Esophagus mucosa (tissue), 1 donor: ENCODE results near the gene HIGD2B. TPM values are rescaled to one million over a fixed set of nuclear protein-coding genes. Genes with fewer than 3 reads are reported as not detected.
"Not testable (repeated sequence)": the region's sequence is repeated elsewhere in the genome, so short reads cannot be mapped to it uniquely, and the experiment has no call there.

Experiments
- ATAC-seq: fragments of 200-7000 bp; cut with Tn5 transposase; one replicate; pipeline ENCODE4 v1.9.1; 2020
- total RNA-seq: library from RNA; stranded (reverse); gene quantifications from one replicate; pipeline ENCODE4 v1.2.4, GENCODE V29; 2023
- donor health status: DM: yes; HTN: yes; CAD: no.

Gene HIGD2B
- total RNA-seq, 1 donor from 2014 or later = not detected

- ATAC-seq = no peak
Observed at GRCh38 chr15:72671525-72671924, 14.5 kb downstream of the HIGD2B start.

GRCh38 chr15:72670656-72671352 lies 15.2 kb downstream of the HIGD2B start:
- ATAC-seq = peak; percentile 87

- not testable (repeated sequence) for ATAC-seq
Observed at GRCh38 chr15:72669803-72670202, 16.2 kb downstream of the HIGD2B start.

GRCh38 chr15:72665706-72666105 lies 20.3 kb downstream of the HIGD2B start:
- ATAC-seq = not testable (repeated sequence)

- ATAC-seq = not testable (repeated sequence)
Observed at GRCh38 chr15:72663931-72664330, 22.1 kb downstream of the HIGD2B start.

GRCh38 chr15:72661081-72661480 lies 24.9 kb downstream of the HIGD2B start:
- ATAC-seq = not testable (repeated sequence)

DNA sequence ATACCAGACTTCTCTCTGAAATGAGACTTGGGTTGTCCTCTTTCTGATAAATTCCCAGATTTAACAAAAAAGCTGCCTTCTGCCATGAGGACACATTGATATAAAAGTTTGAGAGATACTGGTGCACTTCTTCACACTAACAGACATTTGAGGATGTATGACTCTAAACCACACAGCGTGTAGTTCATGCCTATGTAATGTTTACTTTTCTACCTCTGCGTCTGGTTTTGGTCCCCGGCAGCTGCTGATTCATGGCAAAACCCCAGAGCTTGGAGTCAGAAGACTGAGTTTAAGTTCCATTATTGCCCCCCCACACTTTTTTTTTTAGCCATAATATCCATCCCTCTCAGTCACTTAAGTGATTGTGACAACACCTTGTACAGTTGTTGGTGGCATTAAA lies 30.0 kb downstream of the HIGD2B start:
- ATAC-seq = not testable (repeated sequence)

GRCh38 chr15:72654397-72654796 lies 31.6 kb downstream of the HIGD2B start, which contains the start of gene GOLGA6B:
GOLGA6B (plus strand) TSS chr15:72654697; CDS start chr15:72654738, 41 bp downstream.
- not testable (repeated sequence) for ATAC-seq

- not testable (repeated sequence) for ATAC-seq
Observed at GRCh38 chr15:72648631-72649253, 37.2 kb downstream of the HIGD2B start.

DNA sequence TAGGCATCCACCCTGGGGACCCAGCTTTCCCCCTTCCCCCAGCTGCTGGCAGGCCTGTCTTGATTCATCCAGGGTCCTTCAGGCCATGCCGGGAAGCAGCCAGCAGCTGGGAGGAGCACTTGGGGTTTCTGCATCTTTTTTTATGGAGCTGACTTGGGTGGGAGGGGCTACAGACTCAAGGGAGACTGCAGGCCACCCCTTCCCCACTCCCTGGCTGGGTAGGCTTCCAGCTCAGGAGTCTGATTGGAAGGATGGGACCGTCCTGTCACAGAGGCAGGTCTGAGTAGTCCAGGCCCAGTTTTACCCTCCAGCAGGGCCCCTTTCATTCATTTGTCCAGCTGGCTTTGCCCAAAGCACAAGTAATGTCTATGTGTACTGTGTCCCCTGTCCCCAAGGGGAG lies 43.7 kb downstream of the HIGD2B start:
- not testable (repeated sequence) for ATAC-seq

DNA sequence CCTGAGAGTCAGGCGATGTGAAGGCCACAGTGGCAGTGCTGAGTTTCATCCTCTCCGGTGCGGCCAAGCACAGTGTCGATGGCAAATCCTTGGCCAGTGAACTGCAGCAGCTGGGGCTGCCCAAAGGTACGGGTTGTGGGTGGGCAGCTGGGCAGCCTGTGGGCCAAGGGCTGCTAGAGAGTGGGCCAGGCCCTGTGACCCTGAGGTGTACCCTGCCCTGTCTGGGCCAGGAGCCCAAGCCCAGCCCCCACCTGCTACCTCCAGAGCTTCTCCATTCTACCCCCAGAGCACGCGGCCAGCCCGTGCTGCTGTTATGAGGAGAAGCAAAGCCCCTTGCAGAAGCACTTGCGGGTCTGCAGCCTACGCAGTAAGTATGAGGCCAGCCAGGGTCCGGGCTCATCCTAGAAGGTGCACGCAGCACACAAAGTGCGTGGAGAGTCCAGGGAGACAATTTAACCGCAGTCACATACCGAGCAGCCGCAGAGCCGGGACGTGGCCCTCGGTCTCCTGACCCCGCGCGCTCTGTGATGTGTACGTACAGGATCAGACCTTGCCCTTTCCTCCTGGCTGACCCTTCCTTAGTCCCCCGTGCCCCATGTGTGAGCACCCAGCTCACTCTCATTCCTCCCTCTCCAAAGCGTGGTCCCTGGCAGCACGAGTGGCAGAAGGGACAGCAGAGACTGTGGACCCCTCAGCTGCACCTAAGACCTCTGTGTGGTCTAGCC lies 46.1 kb downstream of the HIGD2B start:
- ATAC-seq = not testable (repeated sequence)

DNA sequence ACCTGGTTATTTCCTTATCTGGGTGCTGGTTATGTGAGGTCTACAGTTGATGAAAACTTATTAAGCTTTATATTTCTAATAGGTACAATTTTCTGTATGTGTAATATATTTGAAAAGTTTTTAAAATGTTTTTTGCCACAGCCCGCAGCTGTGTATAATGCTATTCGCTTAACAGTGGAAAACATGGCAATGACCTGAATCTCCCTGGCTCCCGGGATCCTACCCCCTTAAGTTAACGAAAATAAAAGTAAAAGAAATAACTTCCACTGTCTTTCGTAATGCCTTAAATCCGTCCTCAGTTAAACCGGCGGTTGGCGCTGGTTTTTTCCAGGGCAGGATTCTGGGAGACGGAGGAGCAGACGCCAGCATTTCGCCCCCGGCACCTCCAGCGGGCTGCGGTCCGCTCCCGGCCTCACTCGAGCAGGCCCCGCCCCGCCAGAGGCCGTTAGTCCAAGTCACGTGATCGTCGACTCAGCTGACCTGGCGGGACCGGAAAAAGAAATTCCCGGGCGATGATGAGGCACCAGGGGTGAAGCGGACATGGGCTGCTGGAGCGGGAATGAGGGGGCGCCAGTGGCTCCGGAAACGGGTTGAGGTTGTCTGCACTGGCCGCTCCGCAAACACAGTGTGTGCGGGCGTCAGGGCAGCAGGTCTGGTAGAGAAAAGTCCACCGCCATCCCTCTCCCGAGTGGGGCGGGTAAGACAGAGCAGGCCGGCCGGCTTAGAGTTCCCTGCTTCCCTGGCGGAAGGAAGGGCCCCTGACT lies 49.3 kb downstream of the HIGD2B start:
- ATAC-seq = peak; percentile 75

- ATAC-seq = not testable (repeated sequence)
Observed at GRCh38 chr15:72629068-72629570, 56.9 kb downstream of the HIGD2B start.

GRCh38 chr15:72628249-72629067 lies 57.5 kb downstream of the HIGD2B start:
- ATAC-seq = not testable (repeated sequence)

GRCh38 chr15:72626153-72626552 lies 59.8 kb downstream of the HIGD2B start:
- ATAC-seq = not testable (repeated sequence)

Other genes with a start within 250 kb of the HIGD2B start
- gene ARIH1, start 211.9 kb downstream of the HIGD2B start, total RNA-seq = 98.7 TPM
- not detected for gene GOLGA6B, start 31.5 kb downstream of the HIGD2B start, total RNA-seq
- gene BBS4, start within 50 bp of the HIGD2B start, total RNA-seq = 7.7 TPM
- 23.4 TPM for gene ADPGK, start 97.6 kb upstream of the HIGD2B start, total RNA-seq